H9 (cell line): ENCODE results near the gene C11orf21. TPM values are rescaled to one million over a fixed set of nuclear protein-coding genes. Genes with fewer than 3 reads are reported as not detected.

ENCODE experiments used
- DNase-seq: peaks from one replicate; pipeline ENCODE4 v3.0.0-alpha.2; 2017
- H2AFZ ChIP-seq: one replicate; pipeline ENCODE4 v1.6.1; 2013; ENCODE audit warnings: mild to moderate bottlenecking, low read length, control low read depth, moderate library complexity
- H2AK5ac ChIP-seq: 2 replicates; pipeline ENCODE4 v1.6.1; 2013; ENCODE audit warnings: low read length, control low read depth, mixed read lengths; ENCODE audit not compliant: insufficient read length
- H2BK120ac ChIP-seq: one replicate; pipeline ENCODE4 v1.6.1; 2013; ENCODE audit warnings: low read depth, mild to moderate bottlenecking, low read length, control low read depth, inconsistent platforms; ENCODE audit not compliant: poor library complexity, severe bottlenecking
- H2BK12ac ChIP-seq: 2 replicates; pipeline ENCODE4 v1.6.1; 2013; ENCODE audit warnings: low read length, control low read depth, mixed read lengths, low read depth; ENCODE audit not compliant: insufficient read length
- H2BK15ac ChIP-seq: 2 replicates; pipeline ENCODE4 v1.6.1; 2013; ENCODE audit warnings: low read depth, low read length, control low read depth
- H2BK20ac ChIP-seq: one replicate; pipeline ENCODE4 v1.6.1; 2013; ENCODE audit warnings: low read depth, mild to moderate bottlenecking, low read length, control low read depth, inconsistent platforms; ENCODE audit not compliant: poor library complexity, severe bottlenecking
- H2BK5ac ChIP-seq: 2 replicates; pipeline ENCODE4 v1.6.1; 2013; ENCODE audit warnings: low read length, control low read depth, mixed read lengths; ENCODE audit not compliant: insufficient read length
- H3K14ac ChIP-seq: 2 replicates; pipeline ENCODE4 v1.6.1; 2013; ENCODE audit warnings: low read length, control low read depth; ENCODE audit not compliant: insufficient read depth
- H3K18ac ChIP-seq: 2 replicates; pipeline ENCODE4 v1.6.1; 2013; ENCODE audit warnings: low read depth, mild to moderate bottlenecking, mixed read lengths, low read length, control low read depth; ENCODE audit not compliant: insufficient read length
- H3K23ac ChIP-seq: 2 replicates; pipeline ENCODE4 v1.6.1; 2013; ENCODE audit warnings: low read length, control low read depth, mixed read lengths, low read depth; ENCODE audit not compliant: insufficient read length
- H3K23me2 ChIP-seq: 2 replicates; pipeline ENCODE4 v1.6.1; 2013; ENCODE audit warnings: low read depth, mild to moderate bottlenecking, mixed read lengths, low read length, control low read depth; ENCODE audit not compliant: insufficient read length, poor library complexity, severe bottlenecking
- H3K27ac ChIP-seq: 2 replicates; pipeline ENCODE4 v1.5.1; 2013; ENCODE audit warnings: low read length, control low read depth, mixed read lengths, low read depth; ENCODE audit not compliant: insufficient read length
- H3K27me3 ChIP-seq: 2 replicates; pipeline ENCODE4 v1.6.1; 2013; ENCODE audit warnings: low read length, control low read depth, inconsistent platforms; ENCODE audit not compliant: insufficient read depth
- H3K4ac ChIP-seq: 2 replicates; pipeline ENCODE4 v1.6.1; 2013; ENCODE audit warnings: low read depth, mild to moderate bottlenecking, control low read depth, inconsistent platforms, low read length, moderate library complexity
- H3K4me1 ChIP-seq: 2 replicates; pipeline ENCODE4 v1.6.1; 2013; ENCODE audit warnings: low read length, control low read depth, inconsistent platforms; ENCODE audit not compliant: insufficient read depth
- H3K4me2 ChIP-seq: 2 replicates; pipeline ENCODE4 v1.6.1; 2013; ENCODE audit warnings: low read length, control low read depth, mixed read lengths; ENCODE audit not compliant: insufficient read length, insufficient read depth
- H3K56ac ChIP-seq: 2 replicates; pipeline ENCODE4 v1.6.1; 2013; ENCODE audit warnings: low read depth, mild to moderate bottlenecking, mixed read lengths, low read length, control low read depth; ENCODE audit not compliant: insufficient read length
- H3K79me1 ChIP-seq: 2 replicates; pipeline ENCODE4 v1.6.1; 2013; ENCODE audit warnings: low read depth, mild to moderate bottlenecking, moderate library complexity, low read length, control low read depth, inconsistent platforms; ENCODE audit not compliant: insufficient read depth, poor library complexity, severe bottlenecking
- H3K79me2 ChIP-seq: 2 replicates; pipeline ENCODE4 v1.6.1; 2013; ENCODE audit warnings: low read length, control low read depth, inconsistent platforms; ENCODE audit not compliant: insufficient read depth
- H3K9ac ChIP-seq: 2 replicates; pipeline ENCODE4 v1.6.1; 2013; ENCODE audit warnings: low read length, control low read depth, mixed read lengths; ENCODE audit not compliant: insufficient read length; ENCODE audit errors: extremely low read depth
- H3K9me3 ChIP-seq: one replicate; pipeline ENCODE4 v1.6.1; 2013; ENCODE audit warnings: low read depth, low read length, inconsistent platforms; ENCODE audit not compliant: control insufficient read depth
- H3T11ph ChIP-seq: one replicate; pipeline ENCODE4 v1.6.1; 2013; ENCODE audit warnings: mild to moderate bottlenecking, low read length, control low read depth, inconsistent platforms
- H4K20me1 ChIP-seq: one replicate; pipeline ENCODE4 v1.6.1; 2013; ENCODE audit not compliant: control insufficient read depth, insufficient read length, insufficient read depth
- H4K5ac ChIP-seq: 2 replicates; pipeline ENCODE4 v1.6.1; 2013; ENCODE audit warnings: low read depth, mild to moderate bottlenecking, mixed read lengths, low read length, control low read depth; ENCODE audit not compliant: insufficient read length
- H4K8ac ChIP-seq: replicated peaks from 2 replicates; pipeline ENCODE4 v1.6.1; 2013; ENCODE audit warnings: low read length, control low read depth, mixed read lengths, low read depth; ENCODE audit not compliant: insufficient read length
- H4K91ac ChIP-seq: 2 replicates; pipeline ENCODE4 v1.6.1; 2013; ENCODE audit warnings: low read depth, mild to moderate bottlenecking, moderate library complexity, mixed read lengths, low read length, control low read depth; ENCODE audit not compliant: insufficient read length
- H3K27ac Mint-ChIP-seq, 3 experiments: 2 replicates in 2 of 3; 3 replicates in 1 of 3; pipeline ENCODE4 v1.8.0; 2020 to 2021; ENCODE audit warnings: mixed read lengths in 3 of 3, mild to moderate bottlenecking in 1 of 3, moderate library complexity in 1 of 3
- H3K27me3 Mint-ChIP-seq: 2 replicates; pipeline ENCODE4 v1.8.0; 2021; ENCODE audit warnings: low read depth, mild to moderate bottlenecking, moderate library complexity, mixed read lengths
- H3K36me3 Mint-ChIP-seq, 3 experiments: 2 replicates in 2 of 3; 3 replicates in 1 of 3; pipeline ENCODE4 v1.8.0; 2020 to 2021; ENCODE audit warnings: low read depth in 3 of 3, mixed read lengths in 3 of 3; ENCODE audit not compliant: insufficient read depth in 1 of 3
- H3K4me1 Mint-ChIP-seq, 2 experiments: 2 replicates each; pipeline ENCODE4 v1.8.0; 2020; ENCODE audit warnings: mixed read lengths in 2 of 2
- H3K4me3 Mint-ChIP-seq, 2 experiments: 2 replicates in 1 of 2; 3 replicates in 1 of 2; pipeline ENCODE4 v1.8.0; 2020 to 2021; ENCODE audit warnings: mild to moderate bottlenecking in 2 of 2, mixed read lengths in 2 of 2, moderate library complexity in 1 of 2
- H3K9me3 Mint-ChIP-seq, 2 experiments: 2 replicates in 1 of 2; 3 replicates in 1 of 2; pipeline ENCODE4 v1.8.0; 2020; ENCODE audit warnings: mild to moderate bottlenecking in 2 of 2, mixed read lengths in 2 of 2, moderate library complexity in 1 of 2
- WGBS: extraction: QIAGEN DNeasy Blood & Tissue Kit; methylation state at CpG from one replicate; pipeline ENCODE4 v1.1.7; 2013; ENCODE audit warnings: missing lambda C conversion rate, low lambda C conversion rate, mixed read lengths; ENCODE audit not compliant: insufficient read length; ENCODE audit errors: extremely low coverage; 5-methylcytosine and 5-hydroxymethylcytosine counted together
- total RNA-seq: library from RNA; stranded (reverse); gene quantifications from 2 replicates; pipeline ENCODE4 v1.2.1, GENCODE V29; 2021
- TF ChIP-seq, protein P1 (sequence below): fragments of 200-600 bp; sonication (generic); conservative IDR thresholded peaks from 3 replicates; pipeline ENCODE4 v1.8.0; 2021; ENCODE audit warnings: antibody characterized with exemption, mild to moderate bottlenecking

Gene C11orf21
- total RNA-seq, 1 experiment from 2014 or later, result not detected

DNA sequence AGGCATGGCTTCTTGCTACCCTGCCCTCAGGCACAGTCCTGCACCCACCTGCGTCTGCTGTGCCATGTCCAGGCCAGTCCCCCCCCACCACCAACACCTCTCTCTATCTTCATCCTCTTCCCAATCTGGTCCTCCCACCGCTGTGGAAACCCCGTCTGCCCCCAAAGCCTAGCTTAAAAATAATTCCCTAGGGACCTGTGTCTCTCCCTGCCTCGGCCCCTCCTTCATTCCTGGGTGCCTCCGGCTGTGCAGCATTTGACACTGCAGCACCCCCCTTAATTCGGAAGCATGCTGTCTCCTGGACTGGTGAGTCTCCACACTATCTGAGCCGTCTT lies 28.8 kb downstream of the C11orf21 start:
- Histone ChIP-seq H4K8ac (no peak overlapping the region), H2BK15ac (no peak overlapping the region), H3K9ac (no peak overlapping the region), H2BK120ac (no peak overlapping the region), H2AFZ (no peak overlapping the region), H2AK5ac (no peak overlapping the region), H4K5ac (no peak overlapping the region), H3K27me3 (peaks cover 27% of the 10 kb centered on the region; the same call in 1 of the 2 replicates), H3K27ac (no peak overlapping the region), H2BK12ac (no peak overlapping the region), H3K18ac (no peak overlapping the region), H2BK20ac (no peak overlapping the region), H3T11ph (no peak overlapping the region), H3K9me3 (no peaks in the 10 kb centered on the region), H3K23ac (no peak overlapping the region), H3K4me1 (no peaks in the 10 kb centered on the region; the same call in 1 of the 2 replicates), H3K4ac (no peak overlapping the region), H2BK5ac (no peak overlapping the region), H4K20me1 (peaks cover 3% of the 10 kb centered on the region), H3K14ac (no peak overlapping the region), H3K79me2 (no peaks in the 10 kb centered on the region), H3K23me2 (peaks cover 7% of the 10 kb centered on the region), H4K91ac (no peak overlapping the region), H3K79me1 (no peaks in the 10 kb centered on the region), H3K4me2 (no peak overlapping the region), H3K56ac (no peak overlapping the region)
- Mint-ChIP-seq H3K4me3 (no peak overlapping the region), H3K27me3 (peaks cover 88% of the 10 kb centered on the region), H3K4me1 (peaks cover 14 to 21% of the 10 kb centered on the region in 2 experiments), H3K36me3 (no peaks in the 10 kb centered on the region; a peak in 1 of 7 replicates), H3K9me3 (peaks cover 0 to 3% of the 10 kb centered on the region in 2 experiments; a peak in 4 of 5 replicates), H3K27ac (no peak overlapping the region)
- no CpG with 5 or more reads among the region's 7 CpGs for WGBS
- no peak for DNase-seq
- TF ChIP-seq, protein P1, sequence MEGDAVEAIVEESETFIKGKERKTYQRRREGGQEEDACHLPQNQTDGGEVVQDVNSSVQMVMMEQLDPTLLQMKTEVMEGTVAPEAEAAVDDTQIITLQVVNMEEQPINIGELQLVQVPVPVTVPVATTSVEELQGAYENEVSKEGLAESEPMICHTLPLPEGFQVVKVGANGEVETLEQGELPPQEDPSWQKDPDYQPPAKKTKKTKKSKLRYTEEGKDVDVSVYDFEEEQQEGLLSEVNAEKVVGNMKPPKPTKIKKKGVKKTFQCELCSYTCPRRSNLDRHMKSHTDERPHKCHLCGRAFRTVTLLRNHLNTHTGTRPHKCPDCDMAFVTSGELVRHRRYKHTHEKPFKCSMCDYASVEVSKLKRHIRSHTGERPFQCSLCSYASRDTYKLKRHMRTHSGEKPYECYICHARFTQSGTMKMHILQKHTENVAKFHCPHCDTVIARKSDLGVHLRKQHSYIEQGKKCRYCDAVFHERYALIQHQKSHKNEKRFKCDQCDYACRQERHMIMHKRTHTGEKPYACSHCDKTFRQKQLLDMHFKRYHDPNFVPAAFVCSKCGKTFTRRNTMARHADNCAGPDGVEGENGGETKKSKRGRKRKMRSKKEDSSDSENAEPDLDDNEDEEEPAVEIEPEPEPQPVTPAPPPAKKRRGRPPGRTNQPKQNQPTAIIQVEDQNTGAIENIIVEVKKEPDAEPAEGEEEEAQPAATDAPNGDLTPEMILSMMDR, result no peak
